SK-N-MC (cell line): Measurements from ENCODE around the gene SELENOO.

Source experiments
- EZH2 ChIP-seq: fragments of 200-600 bp; sonication (generic); IDR thresholded peaks from one replicate; pipeline ENCODE4 v1.6.1; 2017; ENCODE audit warnings: antibody characterized with exemption
- POLR2AphosphoS5 ChIP-seq: IDR thresholded peaks from 2 replicates; pipeline ENCODE4 v1.6.1; 2012; ENCODE audit warnings: mild to moderate bottlenecking, low read depth, low read length, borderline replicate concordance

DNA sequence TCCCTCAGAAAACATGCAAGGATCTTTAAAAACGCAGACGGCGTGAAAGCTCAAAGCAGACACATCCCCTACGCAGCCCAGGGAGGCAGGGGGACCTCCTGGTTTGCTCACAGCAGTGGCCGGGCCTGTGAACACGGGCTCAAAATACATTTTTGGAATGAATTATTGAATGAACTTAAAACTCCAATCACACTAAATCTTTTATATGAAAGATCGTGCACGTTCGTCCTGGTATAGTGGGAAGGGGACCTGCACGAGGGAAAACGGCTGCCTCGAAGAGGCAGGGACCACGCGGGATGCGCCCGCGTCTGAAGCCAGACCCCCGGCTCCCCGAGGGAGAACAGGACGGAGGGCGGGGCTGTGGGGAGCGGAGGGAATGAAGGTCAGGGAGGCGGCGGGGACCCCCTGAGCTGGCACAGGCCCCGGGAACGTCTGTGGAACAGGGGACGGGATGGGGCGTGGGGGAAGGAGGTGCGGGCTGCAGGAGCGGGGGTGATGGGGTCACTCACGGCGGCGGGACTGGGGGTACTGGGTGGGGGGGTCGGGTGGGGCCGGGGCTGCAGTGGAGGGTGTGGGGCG, 31.5 kb upstream of the SELENOO start:
- no peak for TF ChIP-seq POLR2AphosphoS5
- no peak for TF ChIP-seq EZH2
